ENCODE measurements around the gene FHL3.
A peak's percentile ranks its signal among the peaks of the same experiment; 100 is the strongest.

FHL3 gene, protein sequence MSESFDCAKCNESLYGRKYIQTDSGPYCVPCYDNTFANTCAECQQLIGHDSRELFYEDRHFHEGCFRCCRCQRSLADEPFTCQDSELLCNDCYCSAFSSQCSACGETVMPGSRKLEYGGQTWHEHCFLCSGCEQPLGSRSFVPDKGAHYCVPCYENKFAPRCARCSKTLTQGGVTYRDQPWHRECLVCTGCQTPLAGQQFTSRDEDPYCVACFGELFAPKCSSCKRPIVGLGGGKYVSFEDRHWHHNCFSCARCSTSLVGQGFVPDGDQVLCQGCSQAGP

DNA sequence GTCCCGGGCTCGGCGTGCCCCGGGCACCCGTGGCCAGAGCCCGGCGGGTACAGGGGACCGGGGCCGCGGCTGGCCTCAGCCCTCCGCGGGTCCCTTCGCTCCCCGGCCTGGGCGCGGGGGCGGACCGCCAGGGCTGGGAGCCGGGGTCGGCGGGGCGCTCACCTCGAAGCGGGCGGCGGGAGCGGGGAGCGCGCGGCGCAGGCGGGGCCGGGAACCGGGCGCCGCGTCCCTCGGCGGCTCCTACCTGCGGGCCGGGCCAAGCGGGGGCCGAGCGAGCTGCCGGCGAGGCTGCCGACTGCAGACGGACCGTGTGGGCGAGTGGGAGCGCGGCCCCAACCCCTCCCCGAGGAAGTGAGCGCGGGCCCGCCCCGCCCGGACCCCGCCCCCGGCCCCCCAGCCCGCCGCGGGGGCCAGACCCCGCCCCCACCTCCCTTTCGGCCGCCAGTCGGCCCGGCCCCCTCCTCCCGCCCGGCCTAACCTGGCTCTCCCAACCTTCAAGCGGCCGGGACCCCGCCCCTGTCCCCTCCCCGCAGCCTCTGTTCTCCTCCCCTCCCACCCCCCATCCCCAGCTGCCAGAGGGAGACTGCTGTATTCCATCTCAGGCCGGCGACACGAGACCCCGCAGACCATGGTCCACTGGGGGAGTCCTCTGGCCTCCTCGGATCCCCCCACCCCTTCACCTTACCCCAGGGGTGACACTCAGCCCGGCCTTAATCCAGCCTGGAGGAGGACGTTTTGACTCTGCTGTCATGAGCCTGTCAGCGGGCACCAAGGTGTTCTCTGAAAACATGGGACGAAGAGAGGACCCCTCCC is at the start of gene FHL3:
FHL3 (minus strand) TSS at position 320 of the 813 bp plus-strand sequence. CDS start 6,102 bp downstream, outside the sequence.
- DNase-seq: peak; percentile 55

DNA sequence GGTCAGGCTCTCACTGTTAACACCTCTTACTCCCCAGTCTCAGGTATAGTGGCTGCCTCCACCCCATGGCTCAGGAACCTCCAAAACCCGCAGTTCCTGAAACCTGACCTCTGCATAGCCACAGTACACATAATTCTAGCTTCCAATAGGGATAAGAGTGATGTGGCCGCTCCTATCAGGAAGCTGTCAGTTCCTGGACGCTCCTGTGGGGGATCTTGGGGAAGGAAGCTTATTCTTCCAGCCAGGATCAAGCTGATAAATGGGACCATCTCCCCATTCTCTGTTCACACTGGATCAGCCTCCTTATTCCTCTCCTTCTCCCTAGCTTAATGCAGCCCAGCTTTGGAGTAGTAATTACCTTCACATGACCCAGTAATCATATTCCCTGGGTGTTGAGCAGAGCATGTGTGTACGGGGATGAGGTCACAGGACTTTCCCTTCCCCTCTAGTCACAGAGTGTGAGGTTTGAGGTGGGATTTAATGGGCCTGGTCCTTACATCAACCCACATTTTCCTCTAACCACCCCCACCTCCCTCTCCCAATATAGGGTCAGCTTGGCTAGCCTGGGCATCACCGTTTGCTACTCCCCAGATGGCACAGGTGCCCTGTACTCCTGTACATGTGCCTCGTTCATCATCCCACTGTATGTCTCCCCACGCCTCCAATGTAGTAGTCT is 48.2 kb upstream of the FHL3 start:
- DNase-seq: no peak

DNA sequence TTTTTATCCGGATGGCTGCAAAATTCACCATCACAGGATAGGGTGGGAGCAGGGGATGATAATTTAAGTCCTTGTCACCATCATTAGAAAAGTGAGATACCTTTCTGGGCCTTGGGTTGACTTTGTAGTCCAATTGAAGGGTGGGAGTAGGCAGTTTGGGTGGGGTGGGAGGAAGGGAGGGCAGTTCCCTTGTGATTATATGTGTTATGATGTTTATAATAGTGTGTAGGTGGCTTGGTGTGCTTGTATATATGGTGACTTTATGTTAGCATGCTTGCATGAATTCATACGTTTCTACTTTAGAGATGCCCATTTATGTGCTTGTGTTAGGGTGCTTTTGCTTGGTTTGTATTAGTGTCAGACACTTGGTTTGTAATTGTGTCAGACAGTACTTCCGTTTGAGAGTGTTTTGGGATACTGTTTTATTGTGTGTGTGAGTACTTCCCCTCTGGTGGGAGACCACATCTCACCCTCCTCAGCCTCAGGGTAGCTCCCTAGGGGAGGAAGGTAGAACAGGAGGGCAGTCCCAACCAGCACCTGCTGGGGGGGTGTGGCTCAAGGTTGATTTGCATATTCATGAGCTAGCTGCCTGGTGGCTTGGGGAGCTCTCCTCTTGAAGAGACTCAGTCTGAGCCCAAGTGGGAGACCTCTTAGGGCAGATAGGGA is 47.6 kb upstream of the FHL3 start:
- no peak for DNase-seq

DNA sequence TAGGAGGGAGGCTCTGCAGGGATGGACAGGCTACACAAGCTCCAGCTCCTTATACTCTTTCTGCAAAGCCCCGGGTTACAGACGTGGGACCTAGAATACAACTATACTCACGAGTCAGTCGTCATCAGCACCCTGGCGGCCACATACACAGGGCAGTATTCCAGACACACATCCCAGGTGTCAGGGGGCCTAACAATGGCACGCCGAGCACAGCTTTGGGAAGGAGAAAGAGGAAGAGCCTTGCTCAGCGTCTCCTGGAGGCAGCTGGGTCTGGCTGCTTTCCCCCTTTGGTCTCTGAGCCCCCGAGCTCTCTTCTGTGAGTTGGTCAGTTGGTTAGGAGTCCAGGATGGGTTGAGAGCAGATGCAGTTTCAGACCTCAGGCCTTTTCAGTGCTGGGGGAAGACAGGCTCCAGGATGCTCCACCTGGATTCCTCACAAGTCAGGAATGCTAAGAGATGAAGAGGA is 45.8 kb upstream of the FHL3 start:
- no peak for DNase-seq

DNA sequence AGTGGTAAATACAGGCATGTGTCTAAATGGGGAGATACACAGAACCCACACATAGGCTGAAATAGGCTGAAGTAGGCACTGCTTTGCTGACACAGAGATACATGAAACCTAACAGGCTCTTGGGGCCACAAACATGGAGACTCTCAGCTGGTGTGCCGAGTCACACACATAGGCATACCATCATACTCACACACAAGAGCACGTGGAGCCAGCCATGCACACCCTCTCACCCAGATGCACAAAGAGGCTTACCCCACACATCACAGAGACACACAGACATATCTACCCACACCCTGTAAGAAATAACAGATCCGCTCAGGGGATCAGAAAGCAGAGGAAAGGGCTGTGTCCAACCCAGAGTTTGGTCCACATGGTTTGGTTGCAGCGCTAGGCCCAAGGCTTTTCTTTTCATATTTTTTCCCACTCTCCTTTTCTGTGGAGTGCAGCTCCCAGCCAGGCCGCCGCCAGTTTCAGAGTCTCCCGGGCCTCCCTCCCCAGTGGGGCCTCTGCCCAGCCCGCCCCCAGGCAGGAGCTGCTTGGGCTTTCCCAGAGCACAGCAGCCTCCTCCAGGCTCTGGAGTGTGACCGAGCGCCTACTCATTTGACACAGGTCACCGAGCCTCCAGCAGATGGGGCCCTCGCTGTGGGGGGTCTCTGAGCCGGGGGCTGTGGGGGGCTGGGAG is 45.2 kb upstream of the FHL3 start:
- DNase-seq: no peak

DNA sequence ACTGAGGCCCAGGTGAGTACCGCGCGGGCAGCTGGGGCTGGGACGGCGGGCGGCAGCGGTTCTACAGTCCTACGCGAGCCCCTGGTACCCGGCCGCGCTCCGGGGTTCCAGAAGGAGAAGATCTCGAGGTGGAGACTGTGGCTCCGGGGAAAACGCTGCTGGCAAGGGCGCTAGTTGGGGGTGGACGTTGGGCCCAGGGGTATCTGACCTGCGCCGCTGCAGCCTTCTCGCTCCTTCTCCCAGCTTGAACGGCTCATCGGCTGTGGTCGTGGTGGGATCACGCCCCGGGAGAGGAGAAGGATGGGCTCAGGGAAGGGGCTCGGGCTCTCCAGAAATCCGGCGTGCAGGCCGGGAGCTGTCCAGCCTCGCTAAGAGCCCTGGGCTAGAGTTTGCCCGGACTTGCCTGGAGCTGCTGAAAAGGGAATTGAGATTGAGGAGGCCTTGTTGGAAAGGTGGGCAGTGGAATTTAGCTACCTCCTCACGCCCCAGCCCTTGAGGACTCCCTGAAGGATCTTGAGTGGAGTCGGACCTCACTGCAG is 42.4 kb upstream of the FHL3 start:
- no peak for DNase-seq

DNA sequence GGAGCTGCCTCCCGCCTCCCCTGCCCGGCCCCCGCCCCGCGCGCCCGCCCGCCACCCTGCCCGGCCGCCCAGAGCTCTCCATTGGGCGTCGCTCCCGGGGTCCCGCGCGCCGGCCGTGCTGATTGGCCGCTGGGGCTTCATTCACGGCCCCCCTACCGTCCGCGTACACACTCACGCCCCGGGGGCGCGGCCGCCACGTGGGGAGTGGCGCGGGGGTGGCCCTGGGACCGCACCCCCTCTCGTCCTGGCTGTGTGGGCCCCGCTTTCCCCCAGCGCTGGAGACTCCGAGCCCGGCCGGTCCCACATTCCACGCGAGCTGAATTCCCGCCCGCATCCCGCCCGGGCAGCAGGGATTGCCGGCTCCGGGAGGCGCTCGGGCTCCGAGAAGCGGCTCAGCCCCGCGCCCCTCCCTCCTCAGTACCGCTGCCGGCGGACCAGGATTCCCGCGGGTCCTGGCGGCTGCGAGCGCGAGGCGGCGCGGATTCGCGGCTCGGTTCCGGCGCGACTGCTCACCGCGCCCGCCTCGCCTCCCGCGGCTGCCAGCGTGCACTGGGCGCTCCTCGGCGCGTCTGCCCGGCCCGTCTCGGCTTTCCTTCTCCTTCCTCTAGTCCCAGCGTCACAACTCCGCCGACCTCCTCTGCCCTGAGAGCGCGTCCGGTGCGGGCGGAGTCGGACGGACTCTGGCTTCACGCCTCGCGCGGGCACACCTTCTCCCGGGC is 41.7 kb upstream of the FHL3 start:
- peak; percentile 68 for DNase-seq

DNA sequence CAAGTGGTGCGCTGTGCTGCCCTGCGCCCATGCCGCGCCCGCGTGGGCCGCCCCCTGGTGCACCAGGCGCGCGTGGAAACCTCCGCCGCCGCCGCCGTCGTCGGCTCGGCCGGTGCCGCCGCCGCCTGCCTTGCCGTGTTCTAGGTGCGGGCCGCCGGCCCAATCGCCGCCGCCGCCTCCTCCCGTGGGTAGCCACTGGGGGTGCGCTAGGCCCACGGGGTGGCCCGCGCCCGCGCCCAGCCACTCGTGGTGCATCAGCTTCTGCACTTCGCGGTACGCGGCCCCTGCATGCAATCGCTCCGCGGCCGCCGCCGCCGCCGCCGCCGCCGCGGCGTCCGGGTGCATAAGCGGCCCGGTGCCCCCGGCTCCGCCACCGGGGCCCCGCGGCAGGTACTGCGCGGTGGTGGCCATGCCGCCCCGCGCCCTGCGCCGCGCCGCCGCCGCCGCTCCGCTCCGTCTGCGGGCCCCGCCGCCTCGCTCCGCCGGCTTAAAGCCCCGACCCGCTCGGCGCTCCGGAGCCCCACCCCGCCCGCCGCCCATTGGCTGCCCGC is 41.1 kb upstream of the FHL3 start, which contains the start of gene POU3F1:
POU3F1 (minus strand) TSS at position 461 of the 551 bp plus-strand sequence; CDS start at position 411, 50 bp downstream.
- no peak for DNase-seq

DNA sequence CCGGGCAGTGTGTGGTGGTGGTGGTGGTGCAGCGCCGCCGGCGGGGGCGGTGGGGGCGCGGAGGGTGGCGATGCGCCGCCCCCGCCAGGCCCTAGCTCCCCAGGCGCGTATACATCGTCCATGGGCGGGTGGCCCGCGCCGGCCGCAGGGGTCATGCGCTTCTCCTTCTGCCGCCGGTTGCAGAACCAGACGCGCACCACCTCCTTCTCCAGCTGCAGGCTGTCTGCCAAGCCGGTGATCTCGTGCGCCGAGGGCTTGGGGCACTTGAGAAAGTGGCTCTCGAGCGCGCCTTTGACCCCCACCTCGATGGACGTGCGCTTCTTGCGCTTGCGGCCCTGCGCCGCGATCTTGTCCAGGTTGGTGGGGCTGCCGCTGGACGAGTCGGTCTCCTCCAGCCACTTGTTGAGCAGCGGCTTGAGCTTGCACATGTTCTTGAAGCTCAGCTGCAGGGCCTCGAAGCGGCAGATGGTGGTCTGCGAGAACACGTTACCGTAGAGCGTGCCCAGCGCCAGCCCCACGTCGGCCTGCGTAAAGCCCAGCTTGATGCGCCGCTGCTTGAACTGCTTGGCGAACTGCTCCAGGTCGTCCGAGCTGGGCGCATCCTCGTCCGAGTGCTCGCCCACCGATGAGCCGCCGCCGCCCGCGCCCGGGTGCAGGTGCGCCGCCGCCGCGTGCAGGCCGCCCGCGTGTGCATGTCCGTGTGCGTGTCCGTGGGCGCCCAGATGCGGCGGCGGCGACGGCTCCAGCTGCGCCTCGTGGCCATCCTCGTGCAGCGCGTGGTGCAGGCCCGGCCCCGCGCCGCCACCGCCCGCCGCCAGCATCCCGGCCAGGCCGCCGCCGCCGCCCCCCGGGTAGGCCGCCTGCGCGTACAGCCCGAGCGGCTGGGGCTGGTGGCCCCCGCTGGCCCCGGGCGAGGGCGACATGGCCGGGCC is 40.4 kb upstream of the FHL3 start:
- no peak for DNase-seq

DNA sequence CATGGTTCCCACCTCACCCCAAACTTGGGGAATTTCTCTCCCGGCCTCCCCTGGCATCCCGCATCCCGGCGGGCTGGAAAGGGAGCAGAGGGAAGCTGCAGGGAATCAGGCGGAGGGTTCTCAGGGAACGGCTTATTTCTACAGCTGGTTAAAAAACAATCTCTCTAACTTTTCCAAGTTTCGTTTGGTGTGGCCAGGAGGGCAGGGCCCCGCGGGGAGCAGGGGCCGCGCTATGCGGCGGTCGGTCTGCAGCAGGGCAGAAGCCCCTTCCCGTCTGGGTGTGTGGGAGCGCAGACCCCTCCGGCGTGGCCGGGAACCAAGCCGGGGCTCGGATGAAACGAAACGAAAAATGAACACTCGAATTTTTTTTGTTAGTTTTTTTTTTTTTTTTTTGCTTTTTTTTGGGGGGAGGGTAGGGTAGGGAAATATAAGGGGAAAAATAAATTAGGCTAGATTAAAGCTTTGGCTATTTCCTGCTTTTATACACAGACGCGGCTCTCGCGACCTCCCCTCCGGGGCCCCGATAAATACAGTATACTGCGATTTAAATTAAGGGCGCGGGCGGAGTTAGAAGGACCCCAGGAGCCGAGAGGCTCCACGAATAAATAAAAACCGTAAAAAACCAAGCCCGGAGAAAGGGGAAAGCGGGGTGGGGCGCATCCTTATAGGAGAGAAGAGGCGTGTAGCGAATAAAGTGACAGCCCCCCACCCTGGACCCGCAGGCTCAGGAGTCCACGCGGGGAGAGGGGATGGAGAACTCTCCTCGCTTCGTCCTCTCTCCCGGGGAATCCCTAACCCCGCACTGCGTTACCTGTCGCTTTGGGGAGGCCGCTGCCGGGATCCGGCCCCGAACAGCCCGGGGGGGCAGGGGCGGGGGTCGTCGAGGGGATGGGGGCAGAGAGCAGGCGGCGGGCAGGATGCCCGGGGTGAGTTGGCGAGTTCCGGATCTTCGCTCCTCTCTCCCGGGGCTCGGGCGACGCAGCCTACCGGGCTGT is 39.2 kb upstream of the FHL3 start:
- DNase-seq: no peak

DNA sequence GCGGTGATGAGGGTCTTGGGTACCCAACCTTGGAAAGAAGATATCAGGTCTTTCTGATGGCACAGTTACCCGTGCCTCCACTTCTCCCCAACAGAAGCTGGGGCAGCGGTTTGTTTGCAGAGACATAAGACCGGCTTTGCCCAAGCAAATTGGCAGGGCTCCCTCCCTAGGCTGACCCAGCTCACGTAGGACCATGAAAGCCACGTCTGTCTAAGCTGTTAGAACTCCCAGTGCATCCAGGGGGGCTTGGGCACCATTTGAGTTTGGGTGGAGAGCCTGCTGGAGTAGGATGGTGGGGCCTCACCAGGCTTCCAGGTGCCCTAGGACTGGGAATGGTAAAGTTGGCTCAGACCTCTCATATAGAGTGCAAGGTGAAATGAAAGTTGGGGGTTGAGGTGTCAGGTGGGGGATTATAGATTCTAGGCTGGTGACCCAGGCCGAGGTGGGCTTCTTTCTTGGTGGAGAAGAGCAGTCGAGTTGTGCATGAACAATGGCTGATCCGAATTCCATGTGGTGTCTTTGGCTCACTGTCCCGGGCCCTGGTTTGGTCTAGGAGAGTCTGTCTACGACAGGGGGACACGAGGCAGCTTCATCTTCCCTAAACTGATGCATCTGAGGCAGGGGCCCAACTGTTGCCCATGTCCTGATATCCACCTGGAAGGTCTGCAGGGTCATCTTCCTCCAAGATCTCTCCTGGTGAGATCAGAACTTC is 37.9 kb upstream of the FHL3 start:
- no peak for DNase-seq

DNA sequence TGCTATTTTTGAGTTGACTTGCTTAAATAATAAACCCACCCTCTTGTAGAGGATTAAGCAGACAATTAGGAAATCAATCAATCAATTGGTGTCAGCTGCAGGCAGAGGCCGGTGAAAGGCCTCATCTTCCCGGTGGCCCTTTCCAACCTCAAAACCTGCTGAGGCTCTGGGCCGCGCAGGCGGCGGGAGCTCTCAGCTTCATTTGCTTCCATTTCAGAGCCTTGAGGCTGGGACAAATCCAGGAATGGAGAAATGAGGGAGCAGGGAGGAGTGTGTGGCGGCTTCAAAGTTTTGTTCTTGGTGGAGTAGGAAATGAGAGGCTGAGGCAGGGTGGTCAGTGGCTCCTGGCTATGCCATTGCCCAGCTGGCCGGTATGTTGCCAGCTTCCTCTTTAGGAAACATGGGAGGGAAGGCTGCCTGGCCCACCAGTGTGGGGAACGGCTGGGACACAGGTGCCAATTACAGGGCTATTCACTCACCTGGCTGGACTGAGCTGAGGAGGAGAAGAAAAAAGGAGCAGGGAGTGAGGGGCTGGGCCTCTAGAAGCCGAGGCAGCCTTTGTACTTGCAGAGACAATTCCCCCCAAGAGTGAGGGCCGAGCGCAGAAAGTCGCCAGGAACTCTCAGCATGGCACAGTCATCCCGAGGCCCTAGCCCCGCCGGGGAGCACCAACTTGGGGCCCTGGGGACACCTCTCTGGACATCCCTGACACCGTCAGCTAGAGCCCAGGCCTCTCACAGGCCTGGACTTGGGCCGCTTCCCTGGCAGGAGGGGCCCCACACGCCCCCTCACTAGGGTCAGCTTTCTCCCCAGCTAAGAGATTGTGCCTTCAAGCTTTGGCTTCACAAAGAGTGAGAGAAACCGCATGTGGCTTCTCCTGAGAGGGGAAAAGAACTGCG is 36.9 kb upstream of the FHL3 start:
- no peak for DNase-seq

DNA sequence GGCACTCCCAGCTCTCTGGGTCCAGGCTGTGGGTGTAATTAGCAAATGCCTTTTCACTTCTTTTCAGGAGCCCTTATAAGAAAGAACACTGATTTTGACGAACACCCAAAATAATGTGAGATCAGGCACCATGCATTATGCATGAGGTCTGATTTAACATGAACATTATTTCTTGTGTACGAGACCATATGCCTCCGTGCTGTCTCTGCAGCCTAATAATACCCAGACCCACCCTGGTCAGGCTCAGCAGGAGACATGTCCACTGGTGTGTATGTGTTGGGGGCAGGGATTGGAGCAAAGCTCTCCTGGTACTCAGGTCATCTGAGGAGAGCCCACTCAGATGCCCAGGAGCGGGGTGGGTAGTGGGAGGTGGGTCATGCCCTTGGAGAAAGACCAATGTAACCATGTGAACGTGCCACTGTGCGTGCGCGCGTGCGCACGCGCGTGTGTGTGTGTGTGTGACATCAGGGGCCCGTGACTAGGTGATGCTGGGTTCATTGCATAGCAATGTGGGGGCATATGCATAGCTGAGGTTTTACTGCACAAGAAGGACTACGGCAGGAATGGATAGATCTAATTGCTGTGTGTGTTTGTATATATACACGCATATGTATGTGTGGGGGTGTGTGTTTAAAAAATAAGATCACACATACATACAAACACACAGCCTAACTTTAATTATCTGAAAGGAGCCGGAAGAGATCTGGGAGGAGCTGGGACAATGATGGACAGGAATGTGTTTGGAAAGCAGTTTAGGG is 34.2 kb upstream of the FHL3 start:
- DNase-seq: no peak

DNA sequence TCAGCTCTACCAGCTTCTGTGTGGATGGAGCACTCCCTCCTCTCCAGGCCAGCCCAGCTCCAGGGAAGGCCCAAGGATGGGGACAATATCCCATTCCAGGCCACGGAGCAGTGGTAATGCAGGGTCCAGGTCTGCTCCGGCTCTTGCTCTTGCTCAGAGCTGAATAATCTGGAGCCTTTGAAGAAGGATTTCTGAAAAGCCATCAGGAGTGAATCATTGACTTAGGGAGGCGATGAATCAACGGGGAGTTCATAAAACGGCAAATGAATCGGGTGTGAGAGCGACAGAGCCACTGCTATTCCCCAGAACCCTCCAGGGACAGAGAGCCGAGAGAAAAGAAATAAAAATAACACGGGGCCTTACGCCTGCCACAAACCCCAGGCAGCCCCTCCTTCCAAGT is 33.5 kb upstream of the FHL3 start:
- no peak for DNase-seq

DNA sequence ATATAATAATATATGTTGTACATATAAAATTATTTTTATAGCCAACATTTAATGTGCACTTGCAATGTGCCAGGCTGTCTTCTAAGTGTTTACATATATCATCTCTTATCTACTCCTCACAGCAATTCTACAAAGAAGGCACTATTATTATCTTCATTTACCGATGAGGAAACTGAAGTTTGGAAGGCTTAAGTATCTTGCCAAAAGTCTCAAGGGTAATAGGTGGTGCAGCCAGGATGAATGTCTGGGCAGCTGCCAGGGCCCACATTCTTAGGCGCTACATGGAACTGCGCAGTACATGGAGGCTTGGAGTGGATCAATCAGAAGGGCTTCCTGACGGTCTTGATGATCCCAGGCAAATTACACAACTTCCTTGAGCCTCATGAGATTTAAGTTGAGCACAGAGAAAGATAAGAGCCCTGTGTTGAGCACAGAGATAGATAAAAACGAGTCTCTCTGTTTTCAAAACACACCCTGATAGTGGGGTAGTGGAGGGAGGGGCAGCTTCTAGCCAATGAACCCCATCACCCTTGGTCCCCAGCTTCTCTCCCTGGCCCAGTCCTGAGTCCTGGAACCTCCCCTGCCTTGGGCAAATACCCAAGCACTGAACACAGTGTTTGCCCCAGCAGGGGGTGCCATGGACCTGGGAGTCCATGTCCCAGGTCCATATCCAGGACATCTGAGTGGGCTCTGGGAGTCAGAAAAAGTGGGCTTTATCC is 32.1 kb upstream of the FHL3 start:
- no peak for DNase-seq
